ENCODE data around the gene GLDN.
A peak's percentile ranks its signal among the peaks of the same experiment; 100 is the strongest.

GLDN gene

GRCh38 chr15:51375966-51376640 is 34.6 kb downstream of the GLDN start:
- H3K4me3 Mint-ChIP-seq: no peak overlapping the region
- H3K27me3 Mint-ChIP-seq (ENCODE audit: low read depth): peaks cover 3% of the 10 kb centered on the region
- no peak for DNase-seq (ENCODE audit: low spot score)
- no peaks in the 10 kb centered on the region for H3K4me1 Mint-ChIP-seq (ENCODE audit: low read depth)
- no peaks in the 10 kb centered on the region for H3K36me3 Mint-ChIP-seq (ENCODE audit: low read depth)
- H3K27ac Mint-ChIP-seq: no peak overlapping the region
- no peaks in the 10 kb centered on the region for H3K9me3 Mint-ChIP-seq

GRCh38 chr15:51377038-51377786 is 35.8 kb downstream of the GLDN start:
- Mint-ChIP-seq H3K4me1 (ENCODE audit: low read depth) (no peaks in the 10 kb centered on the region), H3K36me3 (ENCODE audit: low read depth) (no peaks in the 10 kb centered on the region), H3K4me3 (no peak overlapping the region), H3K27ac (no peak overlapping the region), H3K9me3 (no peaks in the 10 kb centered on the region), H3K27me3 (ENCODE audit: low read depth) (peaks cover 7% of the 10 kb centered on the region)
- DNase-seq (ENCODE audit: low spot score): no peak

GRCh38 chr15:51378406-51378805 is 37.0 kb downstream of the GLDN start:
- no peaks in the 10 kb centered on the region for H3K36me3 Mint-ChIP-seq (ENCODE audit: low read depth)
- no peaks in the 10 kb centered on the region for H3K4me1 Mint-ChIP-seq (ENCODE audit: low read depth)
- no peak overlapping the region for H3K4me3 Mint-ChIP-seq
- no peak overlapping the region for H3K27ac Mint-ChIP-seq
- peaks cover 9% of the 10 kb centered on the region for H3K27me3 Mint-ChIP-seq (ENCODE audit: low read depth)
- H3K9me3 Mint-ChIP-seq: no peaks in the 10 kb centered on the region
- DNase-seq (ENCODE audit: low spot score): no peak

GRCh38 chr15:51379390-51379789 is 37.9 kb downstream of the GLDN start:
- Mint-ChIP-seq H3K4me3 (no peak overlapping the region), H3K27ac (no peak overlapping the region), H3K36me3 (ENCODE audit: low read depth) (no peaks in the 10 kb centered on the region), H3K27me3 (ENCODE audit: low read depth) (peaks cover 9% of the 10 kb centered on the region), H3K9me3 (no peaks in the 10 kb centered on the region), H3K4me1 (ENCODE audit: low read depth) (no peaks in the 10 kb centered on the region)
- no peak for DNase-seq (ENCODE audit: low spot score)

- Mint-ChIP-seq H3K36me3 (ENCODE audit: low read depth) (no peaks in the 10 kb centered on the region), H3K27me3 (ENCODE audit: low read depth) (peaks cover 7% of the 10 kb centered on the region), H3K4me3 (no peak overlapping the region), H3K27ac (no peak overlapping the region), H3K4me1 (ENCODE audit: low read depth) (no peaks in the 10 kb centered on the region), H3K9me3 (no peaks in the 10 kb centered on the region)
- DNase-seq (ENCODE audit: low spot score): peak; percentile 40
Observed at GRCh38 chr15:51380999-51381806, 39.7 kb downstream of the GLDN start.

GRCh38 chr15:51382787-51383186 is 41.3 kb downstream of the GLDN start:
- Mint-ChIP-seq H3K27ac (no peak overlapping the region), H3K4me3 (no peak overlapping the region), H3K4me1 (ENCODE audit: low read depth) (no peaks in the 10 kb centered on the region), H3K36me3 (ENCODE audit: low read depth) (no peaks in the 10 kb centered on the region), H3K27me3 (ENCODE audit: low read depth) (peaks cover 6% of the 10 kb centered on the region), H3K9me3 (no peaks in the 10 kb centered on the region)
- DNase-seq (ENCODE audit: low spot score): no peak

- Mint-ChIP-seq H3K9me3 (no peaks in the 10 kb centered on the region), H3K36me3 (ENCODE audit: low read depth) (no peaks in the 10 kb centered on the region), H3K27ac (no peak overlapping the region), H3K4me3 (no peak overlapping the region), H3K4me1 (ENCODE audit: low read depth) (no peaks in the 10 kb centered on the region), H3K27me3 (ENCODE audit: low read depth) (peaks cover 6% of the 10 kb centered on the region)
- no peak for DNase-seq (ENCODE audit: low spot score)
Observed at GRCh38 chr15:51386029-51386428, 44.6 kb downstream of the GLDN start.

GRCh38 chr15:51386486-51386885 is 45.0 kb downstream of the GLDN start:
- H3K4me1 Mint-ChIP-seq (ENCODE audit: low read depth): no peaks in the 10 kb centered on the region
- no peak for DNase-seq (ENCODE audit: low spot score)
- no peak overlapping the region for H3K4me3 Mint-ChIP-seq
- H3K9me3 Mint-ChIP-seq: no peaks in the 10 kb centered on the region
- no peaks in the 10 kb centered on the region for H3K36me3 Mint-ChIP-seq (ENCODE audit: low read depth)
- no peak overlapping the region for H3K27ac Mint-ChIP-seq
- peaks cover 6% of the 10 kb centered on the region for H3K27me3 Mint-ChIP-seq (ENCODE audit: low read depth)

GRCh38 chr15:51386960-51387698 is 45.7 kb downstream of the GLDN start:
- Mint-ChIP-seq H3K4me3 (no peak overlapping the region), H3K4me1 (ENCODE audit: low read depth) (no peaks in the 10 kb centered on the region), H3K27me3 (ENCODE audit: low read depth) (peaks cover 2% of the 10 kb centered on the region), H3K9me3 (no peaks in the 10 kb centered on the region), H3K27ac (no peak overlapping the region), H3K36me3 (ENCODE audit: low read depth) (no peaks in the 10 kb centered on the region)
- no peak for DNase-seq (ENCODE audit: low spot score)

GRCh38 chr15:51387699-51388041 is 46.2 kb downstream of the GLDN start:
- no peaks in the 10 kb centered on the region for H3K9me3 Mint-ChIP-seq
- no peak overlapping the region for H3K27ac Mint-ChIP-seq
- peaks cover 2% of the 10 kb centered on the region for H3K27me3 Mint-ChIP-seq (ENCODE audit: low read depth)
- H3K4me1 Mint-ChIP-seq (ENCODE audit: low read depth): no peaks in the 10 kb centered on the region
- no peaks in the 10 kb centered on the region for H3K36me3 Mint-ChIP-seq (ENCODE audit: low read depth)
- DNase-seq (ENCODE audit: low spot score): no peak
- no peak overlapping the region for H3K4me3 Mint-ChIP-seq

- H3K4me1 Mint-ChIP-seq (ENCODE audit: low read depth): no peaks in the 10 kb centered on the region
- no peak overlapping the region for H3K27ac Mint-ChIP-seq
- H3K27me3 Mint-ChIP-seq (ENCODE audit: low read depth): no peaks in the 10 kb centered on the region
- H3K36me3 Mint-ChIP-seq (ENCODE audit: low read depth): no peaks in the 10 kb centered on the region
- H3K9me3 Mint-ChIP-seq: no peaks in the 10 kb centered on the region
- DNase-seq (ENCODE audit: low spot score): no peak
- no peak overlapping the region for H3K4me3 Mint-ChIP-seq
Observed at GRCh38 chr15:51388726-51389125, 47.3 kb downstream of the GLDN start.

- no peak for DNase-seq (ENCODE audit: low spot score)
- no peaks in the 10 kb centered on the region for H3K4me1 Mint-ChIP-seq (ENCODE audit: low read depth)
- H3K27me3 Mint-ChIP-seq (ENCODE audit: low read depth): no peaks in the 10 kb centered on the region
- H3K9me3 Mint-ChIP-seq: no peaks in the 10 kb centered on the region
- no peaks in the 10 kb centered on the region for H3K36me3 Mint-ChIP-seq (ENCODE audit: low read depth)
- no peak overlapping the region for H3K4me3 Mint-ChIP-seq
- H3K27ac Mint-ChIP-seq: no peak overlapping the region
Observed at GRCh38 chr15:51390241-51390965, 48.9 kb downstream of the GLDN start.

GRCh38 chr15:51390966-51391422 is 49.5 kb downstream of the GLDN start:
- DNase-seq (ENCODE audit: low spot score): no peak
- Mint-ChIP-seq H3K27ac (no peak overlapping the region), H3K36me3 (ENCODE audit: low read depth) (no peaks in the 10 kb centered on the region), H3K27me3 (ENCODE audit: low read depth) (no peaks in the 10 kb centered on the region), H3K4me3 (no peak overlapping the region), H3K4me1 (ENCODE audit: low read depth) (no peaks in the 10 kb centered on the region), H3K9me3 (no peaks in the 10 kb centered on the region)

All from T-helper 2 cell treated with Interferon-gamma antibody and Interleukin-4, amounts not matched to agents 5 μg/mL and 100 μg/mL, for 36 hours (primary cell).